Measurements from ENCODE around the gene PADI6. TPM values are rescaled to one million over a fixed set of nuclear protein-coding genes. Genes with fewer than 3 reads are reported as not detected.
"Not testable (repeated sequence)": the region's sequence is repeated elsewhere in the genome, so short reads cannot be mapped to it uniquely, and the experiment has no call there.

The PADI6 gene
- total RNA-seq, 1 experiment from 2014 or later, result not detected

- Mint-ChIP-seq H3K9me3 (ENCODE audit: unreplicated experiment) (no peaks in the 10 kb centered on the region), H3K36me3 (ENCODE audit: insufficient read depth, unreplicated experiment) (no peaks in the 10 kb centered on the region), H3K27me3 (ENCODE audit: insufficient read depth, unreplicated experiment) (no peaks in the 10 kb centered on the region), H3K27ac (ENCODE audit: low read depth, unreplicated experiment) (no peak overlapping the region), H3K4me1 (ENCODE audit: insufficient read depth, unreplicated experiment) (peaks cover 17% of the 10 kb centered on the region), H3K4me3 (ENCODE audit: unreplicated experiment) (no peak overlapping the region)
- DNase-seq (ENCODE audit: unreplicated experiment), result no peak
- POLR2A ChIA-PET, result no interaction called here
- intact Hi-C loops (cut with micrococcal nuclease), result loop anchor here (5.0 to 10.0 kb wide), 2 partner anchors 87 to 275 kb away; no protein-coding TSS in a partner anchor
- no TSS peak for BruUV-seq (replicated peaks)
- no peak for TF ChIP-seq CTCF (IDR thresholded peaks at IDR 0.05; ENCODE audit: unreplicated experiment)
- CTCF ChIA-PET, result interaction anchor here (1.0 to 1.1 kb wide), 2 partner anchors 49 to 140 kb away, joined by 3 to 4 read pairs; no protein-coding TSS in a partner anchor
Observed at GRCh38 chr1:17339521-17339920, 32.5 kb upstream of the PADI6 start.

DNA sequence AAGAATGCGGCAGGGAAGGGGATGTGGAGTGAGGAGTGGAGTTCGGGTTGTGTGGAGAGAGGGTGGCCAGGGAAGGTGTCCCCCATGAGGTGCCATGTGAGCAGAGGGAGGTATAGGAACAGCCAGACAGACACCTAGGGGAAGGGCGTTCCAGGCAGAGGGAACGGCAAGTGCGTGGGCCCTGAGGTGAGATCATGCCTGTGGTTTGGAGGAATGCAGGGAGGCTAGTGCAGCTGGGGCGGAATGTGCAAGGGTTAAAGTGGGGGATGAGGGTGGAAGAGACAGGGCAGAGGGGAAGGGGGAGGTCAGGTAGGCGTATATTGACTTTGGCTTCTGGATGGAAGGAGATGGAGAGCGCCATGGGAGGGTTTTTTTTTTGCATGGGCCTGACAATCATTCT, 31.6 kb upstream of the PADI6 start:
- BruUV-seq (replicated peaks), result no TSS peak
- TF ChIP-seq CTCF (IDR thresholded peaks at IDR 0.05; ENCODE audit: unreplicated experiment), result no peak
- H3K4me3 Mint-ChIP-seq (ENCODE audit: unreplicated experiment), result no peak overlapping the region
- H3K27ac Mint-ChIP-seq (ENCODE audit: low read depth, unreplicated experiment), result no peak overlapping the region
- CTCF ChIA-PET, result interaction anchor here (1.1 kb wide), 1 partner anchor 50 kb away, joined by 4 read pairs; no protein-coding TSS in a partner anchor
- H3K4me1 Mint-ChIP-seq (ENCODE audit: insufficient read depth, unreplicated experiment), result peaks cover 17% of the 10 kb centered on the region
- no peaks in the 10 kb centered on the region for H3K36me3 Mint-ChIP-seq (ENCODE audit: insufficient read depth, unreplicated experiment)
- POLR2A ChIA-PET, result no interaction called here
- H3K27me3 Mint-ChIP-seq (ENCODE audit: insufficient read depth, unreplicated experiment), result no peaks in the 10 kb centered on the region
- peak; percentile 59 for DNase-seq (ENCODE audit: unreplicated experiment)
- H3K9me3 Mint-ChIP-seq (ENCODE audit: unreplicated experiment), result no peaks in the 10 kb centered on the region
- intact Hi-C loops (cut with micrococcal nuclease), result loop anchor here (1.0 kb wide), 1 partner anchor 8 kb away; no protein-coding TSS in a partner anchor

DNA sequence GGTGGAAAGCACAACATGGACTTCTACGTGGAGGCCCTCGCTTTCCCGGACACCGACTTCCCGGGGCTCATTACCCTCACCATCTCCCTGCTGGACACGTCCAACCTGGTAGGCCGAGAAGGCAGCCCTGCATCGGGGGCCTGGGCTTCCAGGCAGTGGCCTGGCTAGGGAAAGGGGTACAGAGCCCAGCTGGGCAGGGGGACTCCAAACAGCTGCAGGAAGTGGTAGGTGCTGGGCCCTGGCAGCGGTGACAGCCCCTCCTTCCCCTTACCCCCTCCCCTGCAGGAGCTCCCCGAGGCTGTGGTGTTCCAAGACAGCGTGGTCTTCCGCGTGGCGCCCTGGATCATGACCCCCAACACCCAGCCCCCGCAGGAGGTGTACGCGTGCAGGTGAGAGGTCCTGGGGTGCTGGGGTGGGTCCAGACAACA, 30.0 kb upstream of the PADI6 start:
- Mint-ChIP-seq H3K36me3 (ENCODE audit: insufficient read depth, unreplicated experiment) (no peaks in the 10 kb centered on the region), H3K27ac (ENCODE audit: low read depth, unreplicated experiment) (no peak overlapping the region), H3K4me3 (ENCODE audit: unreplicated experiment) (no peak overlapping the region), H3K27me3 (ENCODE audit: insufficient read depth, unreplicated experiment) (no peaks in the 10 kb centered on the region), H3K9me3 (ENCODE audit: unreplicated experiment) (no peaks in the 10 kb centered on the region), H3K4me1 (ENCODE audit: insufficient read depth, unreplicated experiment) (peaks cover 12% of the 10 kb centered on the region)
- no peak for DNase-seq (ENCODE audit: unreplicated experiment)
- intact Hi-C loops (cut with micrococcal nuclease), result no loop called here
- no peak for TF ChIP-seq CTCF (IDR thresholded peaks at IDR 0.05; ENCODE audit: unreplicated experiment)
- CTCF ChIA-PET, result no interaction called here
- no TSS peak for BruUV-seq (replicated peaks)
- POLR2A ChIA-PET, result no interaction called here

GRCh38 chr1:17345506-17345905, 26.5 kb upstream of the PADI6 start:
- DNase-seq (ENCODE audit: unreplicated experiment); H3K4me3 Mint-ChIP-seq (ENCODE audit: unreplicated experiment); H3K27me3 Mint-ChIP-seq (ENCODE audit: insufficient read depth, unreplicated experiment); H3K9me3 Mint-ChIP-seq (ENCODE audit: unreplicated experiment); H3K4me1 Mint-ChIP-seq (ENCODE audit: insufficient read depth, unreplicated experiment); BruUV-seq (replicated peaks); H3K36me3 Mint-ChIP-seq (ENCODE audit: insufficient read depth, unreplicated experiment); POLR2A ChIA-PET; H3K27ac Mint-ChIP-seq (ENCODE audit: low read depth, unreplicated experiment); intact Hi-C loops (cut with micrococcal nuclease): not testable (repeated sequence)
- CTCF ChIA-PET, result interaction anchor here (1.5 kb wide), 1 partner anchor 9 kb away, joined by 8 read pairs; no protein-coding TSS in a partner anchor
